ENCODE measurements around the gene CCDC157.

DNA sequence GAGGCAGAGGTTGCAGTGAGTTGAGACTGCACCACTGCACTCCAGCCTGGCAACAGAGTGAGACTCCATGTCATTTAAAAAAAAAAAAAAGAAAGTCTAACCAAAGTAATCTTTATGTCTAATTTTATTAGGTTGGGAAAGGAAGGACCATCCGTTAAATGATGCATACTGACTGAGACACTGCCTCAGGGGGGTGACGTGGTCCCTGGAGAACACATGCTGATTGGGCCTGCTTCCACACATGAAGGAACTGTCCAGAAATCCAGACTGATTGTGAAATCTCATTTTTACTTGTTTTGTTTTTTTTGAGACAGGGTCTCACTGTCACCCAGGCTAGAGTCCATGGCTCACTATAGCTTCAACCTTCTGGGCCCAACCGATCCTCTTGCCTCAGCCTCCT lies 5.6 kb upstream of the CCDC157 start:
- TF ChIP-seq, protein P1, sequence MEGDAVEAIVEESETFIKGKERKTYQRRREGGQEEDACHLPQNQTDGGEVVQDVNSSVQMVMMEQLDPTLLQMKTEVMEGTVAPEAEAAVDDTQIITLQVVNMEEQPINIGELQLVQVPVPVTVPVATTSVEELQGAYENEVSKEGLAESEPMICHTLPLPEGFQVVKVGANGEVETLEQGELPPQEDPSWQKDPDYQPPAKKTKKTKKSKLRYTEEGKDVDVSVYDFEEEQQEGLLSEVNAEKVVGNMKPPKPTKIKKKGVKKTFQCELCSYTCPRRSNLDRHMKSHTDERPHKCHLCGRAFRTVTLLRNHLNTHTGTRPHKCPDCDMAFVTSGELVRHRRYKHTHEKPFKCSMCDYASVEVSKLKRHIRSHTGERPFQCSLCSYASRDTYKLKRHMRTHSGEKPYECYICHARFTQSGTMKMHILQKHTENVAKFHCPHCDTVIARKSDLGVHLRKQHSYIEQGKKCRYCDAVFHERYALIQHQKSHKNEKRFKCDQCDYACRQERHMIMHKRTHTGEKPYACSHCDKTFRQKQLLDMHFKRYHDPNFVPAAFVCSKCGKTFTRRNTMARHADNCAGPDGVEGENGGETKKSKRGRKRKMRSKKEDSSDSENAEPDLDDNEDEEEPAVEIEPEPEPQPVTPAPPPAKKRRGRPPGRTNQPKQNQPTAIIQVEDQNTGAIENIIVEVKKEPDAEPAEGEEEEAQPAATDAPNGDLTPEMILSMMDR (IDR thresholded peaks at IDR 0.05; ENCODE audit: low read depth, low read length, poor library complexity, severe bottlenecking), result no peak
- no peak for TF ChIP-seq EZH2phosphoT487 (IDR thresholded peaks at IDR 0.05; ENCODE audit: borderline replicate concordance, low read length)

Data from DOHH2 (cell line).